A204.1 (cell line): Measurements from ENCODE around the gene CLDN2.
"Not testable (repeated sequence)": the region's sequence is repeated elsewhere in the genome, so short reads cannot be mapped to it uniquely, and the experiment has no call there.

ENCODE experiments used
- FAIRE-seq: peaks from 2 replicates; lab custom pipeline; 2012; peaks lifted over from hg19 to GRCh38; lab: Jason Lieb, UNC

CLDN2 gene, protein sequence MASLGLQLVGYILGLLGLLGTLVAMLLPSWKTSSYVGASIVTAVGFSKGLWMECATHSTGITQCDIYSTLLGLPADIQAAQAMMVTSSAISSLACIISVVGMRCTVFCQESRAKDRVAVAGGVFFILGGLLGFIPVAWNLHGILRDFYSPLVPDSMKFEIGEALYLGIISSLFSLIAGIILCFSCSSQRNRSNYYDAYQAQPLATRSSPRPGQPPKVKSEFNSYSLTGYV

DNA sequence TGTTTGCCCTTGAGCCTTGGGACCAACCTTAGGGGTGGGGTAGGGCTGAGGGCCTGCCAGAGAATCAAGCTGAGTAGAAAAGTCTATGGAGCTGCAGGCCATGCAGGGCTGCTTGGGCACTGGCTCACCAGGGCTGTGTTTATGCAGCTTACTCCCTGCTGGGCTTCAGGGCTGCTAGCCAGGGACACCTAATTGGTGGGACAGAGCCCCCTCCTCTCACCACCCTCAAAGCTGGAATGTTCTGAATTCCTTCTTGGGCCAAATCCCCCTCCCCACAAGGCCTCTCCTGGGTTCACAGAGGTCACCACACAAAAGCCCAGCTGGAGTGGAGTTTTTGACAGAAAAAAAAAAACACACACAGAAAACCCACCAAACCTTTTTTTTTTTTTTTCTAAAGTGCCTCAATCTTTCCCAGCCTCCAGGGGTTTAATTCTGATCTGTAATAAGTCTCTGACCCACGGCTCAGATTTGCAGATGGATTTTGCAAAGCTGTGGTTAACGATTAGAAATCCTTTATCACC lies at the start of gene CLDN2:
TSS of gene CLDN2 (plus strand) at position 471 of the 521 bp plus-strand sequence. CDS start 7,827 bp downstream, outside the sequence.
- FAIRE-seq = no peak

DNA sequence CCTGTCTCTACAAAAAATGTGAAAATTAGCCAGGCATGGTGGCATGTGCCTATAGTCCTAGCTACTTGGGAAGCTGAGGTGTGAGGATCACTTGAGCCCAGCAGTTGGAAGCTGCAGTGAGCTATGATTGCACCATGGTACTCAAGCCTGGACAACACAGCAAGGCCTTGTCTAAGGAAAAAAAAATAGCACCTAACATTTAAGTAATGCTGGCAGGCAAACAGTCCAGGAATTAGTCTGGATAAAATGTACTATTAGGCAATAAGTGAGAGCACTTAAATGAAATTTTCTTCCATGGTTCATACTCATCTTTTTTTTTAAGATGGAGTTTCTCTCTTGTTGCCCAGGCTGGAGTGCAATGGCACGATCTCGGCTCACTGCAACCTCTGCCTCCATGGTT lies 47.4 kb upstream of the CLDN2 start:
- FAIRE-seq = not testable (repeated sequence)

DNA sequence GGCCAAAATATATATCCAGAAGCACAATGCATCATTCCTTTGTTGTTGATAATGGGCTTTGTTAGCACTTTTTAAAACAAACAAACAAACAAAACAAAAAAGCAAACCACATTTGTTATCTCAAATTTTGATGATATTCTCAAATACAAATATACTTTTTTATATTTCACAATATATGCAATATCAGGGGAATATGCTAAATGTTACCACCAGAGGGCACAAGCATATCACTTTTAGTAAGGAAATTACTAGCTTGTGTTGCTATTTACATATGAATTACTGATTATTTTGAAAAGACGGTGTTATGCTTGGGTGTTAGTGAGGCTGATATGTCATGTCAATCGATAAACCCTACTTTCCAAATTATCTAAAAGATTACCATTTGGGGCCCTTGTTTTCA lies 46.1 kb upstream of the CLDN2 start:
- peak; percentile 97 for FAIRE-seq

DNA sequence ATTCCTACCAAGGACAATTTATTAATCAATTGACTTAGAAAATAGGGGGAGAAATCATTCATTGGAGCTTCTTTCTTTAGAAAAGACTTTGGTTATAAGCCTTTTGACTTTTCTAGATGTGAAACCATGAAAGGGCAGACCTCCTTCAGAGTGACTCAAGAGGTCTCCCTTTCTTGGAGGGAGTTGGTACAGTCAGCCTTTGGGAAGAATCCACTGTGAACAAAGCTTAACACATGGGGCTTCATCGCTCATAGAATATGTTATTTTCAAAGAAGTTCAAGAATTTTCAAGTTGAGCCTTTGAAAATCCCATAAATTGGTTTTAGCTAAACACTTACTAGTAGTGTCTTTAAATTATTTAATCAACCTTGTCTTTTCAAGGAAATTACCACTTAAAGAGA lies 45.1 kb upstream of the CLDN2 start:
- FAIRE-seq = no peak

DNA sequence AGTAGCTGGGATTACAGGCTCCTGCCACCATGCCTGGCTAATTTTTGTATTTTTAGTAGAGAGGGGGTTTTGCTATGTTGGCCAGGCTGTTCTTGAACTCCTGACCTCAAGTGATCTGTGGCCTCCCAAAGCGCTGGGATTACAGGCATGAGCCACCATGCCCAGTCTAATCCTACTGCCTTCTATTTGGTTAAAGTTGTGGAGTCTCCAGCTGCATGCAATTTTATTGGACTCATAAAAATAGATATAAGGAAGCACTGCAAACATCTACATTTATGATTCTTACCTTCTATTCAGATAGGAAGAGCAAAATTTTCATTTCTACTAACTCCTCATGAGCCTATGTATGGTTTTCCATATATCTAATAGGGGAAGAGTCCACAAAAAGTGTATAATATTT lies 30.7 kb upstream of the CLDN2 start:
- FAIRE-seq = no peak

DNA sequence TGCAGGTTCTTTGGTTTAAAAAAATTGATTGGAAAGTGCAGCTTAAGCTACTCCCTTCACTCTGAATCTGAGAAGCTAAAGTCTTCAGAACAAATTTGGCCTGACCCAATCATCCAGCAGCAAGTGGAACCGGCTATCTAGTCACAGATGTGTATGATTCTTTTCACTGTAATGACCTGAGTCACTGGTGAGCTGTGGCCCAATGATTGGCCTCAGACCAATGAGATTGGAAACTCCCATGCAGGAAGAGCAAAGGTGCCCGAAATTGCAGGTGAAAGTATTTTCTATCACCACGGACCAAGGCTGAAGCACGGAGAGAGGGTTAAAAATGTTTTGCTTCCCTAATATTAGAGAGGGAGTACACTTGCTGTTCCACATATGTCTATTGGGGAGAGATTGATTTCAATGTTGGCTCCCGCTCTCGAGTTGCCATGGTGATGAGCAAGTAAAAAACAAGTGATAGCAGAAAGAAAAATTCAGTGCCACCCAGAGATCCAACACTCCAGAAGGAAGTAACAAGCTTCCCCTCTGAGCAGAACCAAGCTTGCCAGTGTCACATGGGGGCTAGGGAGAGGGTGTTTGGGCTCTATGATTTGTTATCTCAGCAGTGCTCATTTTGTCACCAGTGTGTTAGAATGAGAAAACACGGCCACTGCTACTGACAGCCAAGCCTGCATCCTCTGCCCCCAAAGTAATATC lies 28.3 kb upstream of the CLDN2 start:
- FAIRE-seq = no peak

DNA sequence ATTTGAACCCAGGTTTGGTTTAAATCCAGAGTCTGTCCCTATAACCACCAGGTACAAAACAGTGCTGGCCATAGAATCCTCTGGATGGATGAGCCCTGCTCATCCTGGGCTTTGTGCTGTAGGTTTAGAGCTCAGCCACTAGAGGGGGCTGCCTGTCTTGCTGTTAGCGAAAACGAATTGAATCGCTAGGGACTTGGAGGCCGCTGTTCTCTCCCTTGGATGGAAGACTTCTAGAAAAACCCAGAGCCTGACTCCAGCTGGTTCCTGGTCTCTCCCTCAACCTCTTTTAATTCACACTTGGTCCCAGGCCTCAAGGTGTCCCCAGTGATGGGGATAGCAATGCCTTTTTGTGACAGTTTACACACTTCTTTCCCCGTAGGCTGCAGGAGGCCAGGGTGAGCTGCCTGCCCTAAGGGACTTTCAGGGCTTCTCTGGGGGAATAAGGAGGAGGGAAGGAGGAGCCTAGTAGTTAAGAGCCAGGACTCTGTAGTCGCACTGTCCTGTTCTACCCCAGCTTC lies 25.8 kb upstream of the CLDN2 start:
- FAIRE-seq = peak; percentile 67

DNA sequence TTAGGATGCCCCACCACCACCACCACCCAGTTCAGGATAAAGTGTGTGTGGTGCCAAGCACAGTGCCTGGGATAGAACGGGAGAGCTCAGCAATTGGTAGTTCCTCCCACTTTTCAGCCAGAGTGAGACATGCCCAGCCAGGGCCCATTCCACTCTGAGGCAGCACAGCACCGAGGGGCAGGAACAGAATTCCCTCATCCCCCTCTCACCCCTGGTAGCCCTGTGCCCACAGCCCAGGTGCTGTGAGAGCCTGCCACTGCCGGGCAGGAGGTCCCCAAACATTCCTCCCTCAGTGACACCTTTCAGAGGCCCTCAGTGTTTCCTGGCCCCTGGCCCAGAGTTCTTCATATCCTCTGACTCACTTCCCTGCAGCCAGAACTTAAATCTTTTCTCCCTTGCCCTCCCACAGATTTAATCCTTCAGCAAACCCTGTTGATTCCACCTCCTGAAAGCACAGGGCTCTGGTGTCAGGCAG lies 25.2 kb upstream of the CLDN2 start:
- no peak for FAIRE-seq

DNA sequence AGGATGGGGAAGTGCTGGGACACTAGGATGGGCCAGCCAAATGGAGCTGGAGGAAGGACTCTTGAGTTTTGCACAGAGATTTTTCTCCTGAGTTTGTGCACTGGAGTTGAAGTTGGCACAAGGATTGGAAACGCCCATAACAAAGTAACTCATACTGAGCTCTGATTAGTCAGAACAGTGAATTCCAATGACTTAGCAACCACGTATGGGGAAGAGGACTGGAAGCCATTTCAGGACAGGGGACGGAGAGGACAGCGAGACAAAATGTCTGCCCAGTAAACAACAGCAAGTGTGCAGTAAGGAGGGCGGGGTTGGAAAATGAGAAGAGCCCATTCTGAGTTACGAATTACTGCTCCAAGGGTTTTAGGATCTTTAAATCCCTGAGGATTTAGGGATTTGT lies 22.9 kb upstream of the CLDN2 start:
- FAIRE-seq = no peak

DNA sequence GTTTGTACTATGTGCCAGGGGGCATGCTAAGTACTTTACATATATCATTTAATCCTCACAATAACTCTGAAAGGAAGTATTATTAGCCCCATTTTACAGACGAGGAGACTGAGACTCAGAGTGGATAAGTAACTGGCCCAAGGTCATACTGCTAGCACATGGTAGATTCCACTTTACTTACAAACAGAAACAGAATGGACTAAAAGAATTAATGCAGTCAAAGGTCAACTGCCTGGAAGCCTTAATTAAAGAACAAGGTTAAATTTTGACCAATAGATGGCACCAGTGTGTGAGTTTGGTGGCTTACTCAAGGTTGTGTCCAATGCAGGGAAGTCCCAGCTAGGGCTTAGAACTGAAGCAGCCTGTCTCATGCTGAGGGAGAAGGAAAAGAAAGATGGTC lies 21.7 kb upstream of the CLDN2 start:
- FAIRE-seq = peak; percentile 49

DNA sequence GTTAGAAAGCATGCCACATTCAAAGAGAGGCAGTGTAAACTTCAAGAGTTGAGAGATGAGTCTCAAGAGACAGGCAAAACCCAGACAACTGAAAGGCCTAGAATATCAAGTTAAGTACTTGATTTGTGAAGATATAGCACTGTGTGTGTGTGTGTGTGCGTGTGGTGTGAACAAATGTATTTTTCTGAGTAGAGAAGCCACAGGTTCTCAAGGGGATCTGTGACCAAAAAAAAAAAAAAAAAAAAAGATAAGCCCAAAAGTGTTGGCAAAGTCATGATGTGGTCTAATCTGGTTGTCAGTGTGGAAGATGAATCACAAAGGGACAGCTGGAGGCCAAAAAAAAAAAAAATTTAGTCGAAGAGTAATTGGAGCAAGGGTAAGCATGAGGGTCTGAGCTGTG lies 20.9 kb upstream of the CLDN2 start:
- no peak for FAIRE-seq

DNA sequence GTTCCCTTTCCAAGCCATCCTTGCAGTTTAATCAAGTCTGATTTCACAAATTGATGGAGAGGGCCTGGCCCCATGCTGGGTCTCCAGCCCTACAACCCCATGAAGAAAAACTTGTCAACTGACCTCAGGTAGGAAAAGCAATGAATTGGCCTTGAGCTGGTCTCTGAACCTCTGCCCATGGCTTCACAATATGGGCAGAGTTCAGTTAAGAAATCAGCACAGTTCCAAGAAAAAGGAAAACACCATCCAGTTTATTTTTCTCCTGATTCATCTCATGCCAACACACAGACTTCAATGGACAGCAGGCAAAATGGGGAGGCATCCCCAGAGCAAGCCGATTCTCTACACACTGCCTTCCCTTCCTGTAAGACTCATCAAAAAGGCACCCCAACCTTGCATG lies 20.4 kb upstream of the CLDN2 start:
- FAIRE-seq = no peak

DNA sequence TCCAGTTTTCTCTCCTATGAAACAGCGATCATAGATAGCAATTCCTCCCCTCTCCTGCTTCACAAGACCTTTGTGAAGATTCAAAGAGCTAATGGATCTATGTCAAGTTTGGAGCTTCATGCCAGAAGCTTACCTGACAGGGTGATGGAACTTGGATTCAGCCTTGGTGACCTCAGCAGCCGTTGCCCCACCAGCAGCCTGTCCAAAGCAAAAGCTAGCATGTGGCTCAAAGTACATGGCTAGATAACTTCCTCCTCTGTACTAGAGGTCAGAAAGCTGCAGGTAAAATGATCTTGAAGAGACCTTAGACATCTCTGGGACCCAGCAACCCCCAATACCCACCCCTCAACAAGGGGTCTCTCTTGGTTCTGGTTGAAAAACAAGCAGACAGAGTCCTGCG lies 18.9 kb upstream of the CLDN2 start:
- no peak for FAIRE-seq

DNA sequence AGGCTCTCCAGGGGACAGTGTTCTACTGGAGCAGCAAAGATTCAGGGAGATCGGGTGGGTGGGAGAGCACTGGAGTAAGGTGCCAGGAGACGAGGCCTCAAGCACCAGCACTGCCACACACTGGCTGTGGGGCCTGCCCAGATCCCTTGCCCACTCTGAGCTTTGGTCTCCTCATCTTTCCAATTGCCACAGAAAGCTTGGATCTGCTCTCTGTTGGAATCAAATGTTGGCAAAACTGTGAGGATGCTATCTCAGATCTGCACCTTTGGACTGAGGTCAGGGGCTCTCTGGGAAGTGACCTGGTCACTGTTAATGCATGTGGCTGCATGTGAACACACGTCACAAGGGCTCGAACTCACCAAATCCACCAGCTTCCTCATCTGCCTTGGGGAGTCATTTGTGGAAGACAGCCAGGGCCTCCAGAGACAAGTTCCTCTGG lies 18.4 kb upstream of the CLDN2 start:
- no peak for FAIRE-seq

DNA sequence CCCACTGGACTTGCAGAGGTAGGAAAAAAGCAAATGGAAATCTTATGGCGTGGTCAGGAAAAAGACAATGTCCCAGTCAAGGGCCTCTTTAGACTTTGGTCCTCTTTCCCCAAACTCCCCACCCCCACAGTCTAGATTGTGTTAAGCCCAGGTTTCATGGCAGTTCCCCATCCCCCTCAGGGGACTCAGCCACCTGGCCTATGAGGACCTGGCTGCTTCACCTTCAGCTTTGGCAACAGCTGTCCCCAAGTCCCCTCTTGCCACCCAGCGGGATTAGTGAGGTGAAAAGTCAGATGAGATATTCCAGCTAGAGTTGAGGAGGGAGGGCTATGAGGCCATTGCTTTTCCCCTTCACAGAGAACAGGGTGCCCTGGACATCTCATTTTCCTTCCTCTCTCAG lies 17.5 kb upstream of the CLDN2 start:
- FAIRE-seq = no peak

DNA sequence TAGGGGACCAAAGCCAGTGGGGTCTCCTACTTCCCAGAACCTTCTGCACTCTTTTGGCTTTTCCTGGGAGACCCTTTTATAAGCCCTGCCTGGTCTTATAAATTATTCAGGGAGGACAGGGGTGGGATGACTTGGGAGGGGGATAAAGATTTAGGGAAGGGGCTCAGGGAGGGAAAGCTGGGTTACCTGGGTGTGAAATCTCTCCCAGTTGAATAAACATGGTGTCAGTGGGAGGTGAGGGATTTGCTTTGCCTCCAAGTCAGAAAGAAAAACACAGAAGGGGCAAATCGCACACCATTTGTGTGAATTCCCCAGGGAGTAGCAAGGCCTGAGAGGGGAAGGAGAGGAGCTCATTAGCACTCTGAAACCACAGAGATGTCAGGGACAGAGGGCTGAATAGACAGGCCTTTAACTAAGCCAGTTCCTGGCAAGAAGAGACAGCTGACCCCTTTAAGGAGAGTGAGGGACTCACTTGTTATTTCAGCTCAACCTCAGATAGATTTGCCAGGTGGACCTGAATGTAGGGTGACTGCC lies 16.8 kb upstream of the CLDN2 start, which contains the start of gene RIPPLY1:
TSS of gene RIPPLY1 (minus strand) at position 51 of the 534 bp plus-strand sequence. CDS start 54 bp downstream, outside the sequence.
- no peak for FAIRE-seq

DNA sequence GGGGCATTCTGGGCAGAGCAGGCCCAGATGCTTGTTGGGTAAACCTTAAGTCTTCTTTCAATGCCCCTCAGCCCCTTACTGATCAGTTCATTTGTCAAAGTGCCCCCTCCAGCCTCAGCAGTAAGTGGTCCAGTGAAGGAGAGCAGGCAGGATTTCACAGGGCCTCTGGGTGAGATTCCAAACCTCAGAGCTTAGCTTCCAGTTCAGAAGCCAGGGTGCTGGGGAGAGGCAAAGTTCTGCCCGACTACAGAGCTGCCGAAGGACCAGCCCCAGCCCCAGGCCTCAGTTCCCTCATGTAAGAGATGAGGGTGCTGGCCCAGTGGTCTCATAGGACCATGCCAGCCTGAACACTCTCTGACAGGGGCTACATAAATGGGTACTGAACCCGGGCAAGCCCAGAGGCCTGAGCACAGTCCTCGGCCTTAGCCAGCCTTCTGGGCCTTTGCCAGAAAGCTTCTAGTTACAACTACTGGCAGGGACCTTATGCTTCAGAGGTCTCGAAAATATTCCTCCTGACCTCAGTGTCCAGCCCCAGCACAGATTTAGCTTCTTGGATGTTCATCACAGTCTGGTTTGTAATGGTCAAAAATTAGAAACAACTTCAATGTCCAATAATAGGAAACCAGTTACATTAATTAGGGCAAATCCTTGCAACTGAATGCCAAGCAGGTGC lies 16.2 kb upstream of the CLDN2 start:
- FAIRE-seq = no peak

DNA sequence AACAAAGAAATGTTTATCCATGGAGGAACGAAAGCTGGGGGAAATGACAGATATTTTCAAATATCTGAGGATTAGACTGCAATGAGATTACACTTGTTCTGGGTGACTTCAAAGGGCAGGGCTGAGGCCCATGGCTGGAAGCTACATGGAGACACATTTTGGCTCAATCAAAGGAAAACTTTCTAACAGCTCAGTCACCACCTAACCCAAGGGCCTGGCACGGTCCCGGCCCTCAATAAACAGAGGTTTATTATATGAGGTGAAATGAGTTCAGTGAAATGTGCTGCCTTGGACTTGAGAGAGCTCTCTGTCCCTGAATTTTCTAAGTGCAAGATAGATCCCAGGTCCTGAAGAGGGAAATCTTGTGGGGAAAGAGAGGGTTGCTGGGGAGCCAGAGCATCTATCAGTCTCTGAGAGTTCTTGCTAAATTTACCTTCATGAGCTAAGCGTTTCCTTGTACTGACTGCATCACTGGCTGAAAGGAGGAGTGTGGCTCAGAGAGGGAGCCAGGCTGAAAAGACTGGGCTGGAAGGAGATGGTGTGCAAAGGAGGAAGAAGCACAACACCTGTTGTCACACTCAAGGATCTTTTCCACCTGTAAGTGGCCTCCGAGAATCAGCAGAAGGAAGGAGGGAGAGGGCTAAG lies 15.0 kb upstream of the CLDN2 start:
- FAIRE-seq = no peak

DNA sequence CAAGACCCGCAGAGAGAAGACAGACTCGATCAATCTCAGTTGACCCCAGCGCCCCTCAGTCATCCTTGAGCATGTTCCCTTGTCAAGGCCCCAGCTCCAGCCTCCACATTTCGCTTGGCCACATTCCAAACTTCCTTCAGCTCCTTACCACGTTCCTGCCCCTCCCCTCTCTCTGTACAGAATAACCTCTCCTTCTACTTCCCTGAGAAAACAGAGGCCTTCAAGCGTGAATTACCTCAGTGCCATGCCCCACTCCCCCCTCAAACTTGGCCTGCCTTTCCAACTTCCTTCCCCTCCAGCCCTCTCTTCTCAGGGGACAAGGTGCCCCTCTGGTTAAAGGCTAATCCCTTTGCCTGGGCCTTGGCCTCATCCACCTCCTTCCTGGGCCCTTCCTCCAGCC lies 13.8 kb upstream of the CLDN2 start:
- no peak for FAIRE-seq

DNA sequence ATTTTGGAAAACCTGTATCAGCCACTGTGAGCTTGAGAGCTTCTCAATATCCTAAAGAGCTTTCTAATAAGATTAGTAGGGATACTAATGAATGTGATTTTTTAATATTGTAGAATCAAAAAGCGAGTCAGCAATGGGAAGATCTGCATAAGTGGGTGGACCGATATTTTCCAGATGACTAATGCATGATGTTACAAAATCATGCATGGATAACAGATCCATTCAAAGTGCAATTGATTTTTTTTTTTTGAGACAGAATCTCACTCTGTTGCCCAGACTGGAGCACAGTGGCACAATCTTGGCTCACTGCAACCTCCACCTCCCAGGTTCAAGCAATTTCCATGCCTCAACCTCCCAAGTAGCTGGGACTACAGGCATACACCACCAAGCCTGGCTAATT lies 7.3 kb upstream of the CLDN2 start:
- FAIRE-seq = no peak

DNA sequence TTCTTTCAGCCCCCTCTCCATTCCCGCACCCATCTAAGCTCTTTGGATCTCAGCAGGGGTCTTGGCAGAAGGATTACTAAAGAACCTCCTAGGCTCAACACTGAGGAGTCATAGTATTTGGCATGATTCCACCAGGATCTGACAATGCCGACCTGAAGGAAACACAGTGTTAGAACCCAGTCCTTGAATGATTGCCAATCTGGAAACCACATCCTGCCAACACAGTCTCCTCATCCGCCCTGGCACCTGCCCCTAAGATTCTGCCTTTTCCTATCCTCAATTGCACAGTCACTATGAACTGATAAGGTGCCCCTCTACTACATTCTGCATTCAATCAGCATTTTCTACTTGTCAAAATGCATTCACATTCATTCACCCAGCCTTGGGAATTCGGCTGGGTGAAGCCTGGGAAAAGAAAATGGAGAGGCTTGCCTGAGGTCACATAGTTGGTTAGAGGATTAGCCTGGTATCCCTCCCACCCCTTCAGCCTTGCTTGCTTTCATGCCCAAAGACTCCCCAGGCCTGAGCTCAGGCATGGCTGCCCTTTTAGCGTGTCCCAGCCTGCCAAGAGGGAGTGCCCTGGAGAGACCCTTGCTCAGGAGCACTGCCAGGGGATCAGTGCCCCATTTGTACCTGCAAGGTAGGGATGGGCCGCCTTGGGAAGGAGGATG lies 2.2 kb upstream of the CLDN2 start:
- FAIRE-seq = no peak
